MG63 (cell line): ENCODE results near the gene EIF5B. TPM values are rescaled to one million over a fixed set of nuclear protein-coding genes. Genes with fewer than 3 reads are reported as not detected.
"Not testable (repeated sequence)": the region's sequence is repeated elsewhere in the genome, so short reads cannot be mapped to it uniquely, and the experiment has no call there.

ENCODE experiments used
- DNase-seq: peaks from one replicate; pipeline ENCODE4 v3.0.0-alpha.2; 2020
- H3K27me3 ChIP-seq: fragments of 250-450 bp; sonication (Bioruptor Pico); 2 replicates; pipeline ENCODE4 v1.5.1; 2020; ENCODE audit warnings: mild to moderate bottlenecking, moderate library complexity
- H3K36me3 ChIP-seq: fragments of 250-450 bp; sonication (Bioruptor Pico); 2 replicates; pipeline ENCODE4 v1.5.1; 2020; ENCODE audit warnings: mild to moderate bottlenecking, moderate library complexity
- H3K4me3 ChIP-seq: fragments of 250-450 bp; sonication (Bioruptor Pico); 2 replicates; pipeline ENCODE4 v1.5.1; 2020; ENCODE audit warnings: mild to moderate bottlenecking, moderate library complexity
- H3K9me3 ChIP-seq: fragments of 250-450 bp; sonication (Bioruptor Pico); 2 replicates; pipeline ENCODE4 v1.5.1; 2020; ENCODE audit warnings: mild to moderate bottlenecking, moderate library complexity
- total RNA-seq: library from RNA; depleted of rRNA; stranded (reverse); fragments of >200 nt; shearing (Covaris generic); gene quantifications from 2 replicates; pipeline ENCODE4 v1.2.3, GENCODE V29; 2014; ENCODE audit warnings: low replicate concordance; rRNA removed

Gene EIF5B, protein sequence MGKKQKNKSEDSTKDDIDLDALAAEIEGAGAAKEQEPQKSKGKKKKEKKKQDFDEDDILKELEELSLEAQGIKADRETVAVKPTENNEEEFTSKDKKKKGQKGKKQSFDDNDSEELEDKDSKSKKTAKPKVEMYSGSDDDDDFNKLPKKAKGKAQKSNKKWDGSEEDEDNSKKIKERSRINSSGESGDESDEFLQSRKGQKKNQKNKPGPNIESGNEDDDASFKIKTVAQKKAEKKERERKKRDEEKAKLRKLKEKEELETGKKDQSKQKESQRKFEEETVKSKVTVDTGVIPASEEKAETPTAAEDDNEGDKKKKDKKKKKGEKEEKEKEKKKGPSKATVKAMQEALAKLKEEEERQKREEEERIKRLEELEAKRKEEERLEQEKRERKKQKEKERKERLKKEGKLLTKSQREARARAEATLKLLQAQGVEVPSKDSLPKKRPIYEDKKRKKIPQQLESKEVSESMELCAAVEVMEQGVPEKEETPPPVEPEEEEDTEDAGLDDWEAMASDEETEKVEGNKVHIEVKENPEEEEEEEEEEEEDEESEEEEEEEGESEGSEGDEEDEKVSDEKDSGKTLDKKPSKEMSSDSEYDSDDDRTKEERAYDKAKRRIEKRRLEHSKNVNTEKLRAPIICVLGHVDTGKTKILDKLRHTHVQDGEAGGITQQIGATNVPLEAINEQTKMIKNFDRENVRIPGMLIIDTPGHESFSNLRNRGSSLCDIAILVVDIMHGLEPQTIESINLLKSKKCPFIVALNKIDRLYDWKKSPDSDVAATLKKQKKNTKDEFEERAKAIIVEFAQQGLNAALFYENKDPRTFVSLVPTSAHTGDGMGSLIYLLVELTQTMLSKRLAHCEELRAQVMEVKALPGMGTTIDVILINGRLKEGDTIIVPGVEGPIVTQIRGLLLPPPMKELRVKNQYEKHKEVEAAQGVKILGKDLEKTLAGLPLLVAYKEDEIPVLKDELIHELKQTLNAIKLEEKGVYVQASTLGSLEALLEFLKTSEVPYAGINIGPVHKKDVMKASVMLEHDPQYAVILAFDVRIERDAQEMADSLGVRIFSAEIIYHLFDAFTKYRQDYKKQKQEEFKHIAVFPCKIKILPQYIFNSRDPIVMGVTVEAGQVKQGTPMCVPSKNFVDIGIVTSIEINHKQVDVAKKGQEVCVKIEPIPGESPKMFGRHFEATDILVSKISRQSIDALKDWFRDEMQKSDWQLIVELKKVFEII
- 3.6 and 4.7 TPM in 2 replicates for total RNA-seq

DNA sequence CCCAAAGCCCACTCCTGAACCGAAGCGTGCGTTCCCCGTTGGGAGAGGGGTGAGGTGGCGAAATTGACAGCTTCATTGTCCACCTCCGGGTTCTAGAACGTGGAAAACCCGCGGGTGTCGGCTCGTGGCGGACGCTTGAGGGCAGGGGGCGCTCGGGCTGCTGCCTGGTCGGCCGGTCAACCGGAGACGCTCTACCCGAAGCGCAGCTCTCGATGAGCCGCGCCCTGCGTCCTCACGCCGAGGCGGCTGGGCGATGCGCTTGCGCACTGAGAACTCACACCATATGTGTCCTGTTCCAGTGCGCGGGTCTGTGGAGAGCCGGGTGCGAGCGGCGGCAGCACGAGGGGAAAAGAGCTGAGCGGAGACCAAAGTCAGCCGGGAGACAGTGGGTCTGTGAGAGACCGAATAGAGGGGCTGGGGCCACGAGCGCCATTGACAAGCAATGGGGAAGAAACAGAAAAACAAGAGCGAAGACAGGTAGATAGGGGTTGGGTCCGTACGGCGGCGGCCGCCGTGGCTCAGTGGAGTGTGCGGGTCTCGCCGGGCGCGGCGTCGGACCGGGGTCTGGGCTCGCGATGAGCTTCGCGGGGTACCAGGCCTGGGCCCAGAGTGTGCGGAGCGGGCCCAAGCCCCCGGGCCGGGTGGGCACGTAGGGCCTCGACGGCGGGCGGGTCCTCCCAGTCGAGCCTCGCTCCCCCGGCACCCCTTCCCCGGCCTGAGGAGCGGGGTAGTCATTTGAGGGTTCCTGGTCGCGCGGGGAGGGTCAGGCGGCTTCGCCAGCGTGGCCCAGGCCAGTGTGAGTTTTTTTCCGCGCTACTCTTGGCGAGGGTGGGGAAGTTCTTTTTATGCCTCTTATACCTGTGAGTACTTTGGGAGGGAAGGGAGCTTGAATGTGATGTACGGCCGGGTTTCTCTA is at the start of gene EIF5B:
Gene EIF5B (plus strand): TSS at position 277 of the 916 bp plus-strand sequence. CDS start 166 bp downstream, at position 443.
- Histone ChIP-seq H3K9me3 (no peaks in the 10 kb centered on the region), H3K36me3 (peaks cover 19% of the 10 kb centered on the region), H3K4me3 (peak within 1 kb of the TSS; percentile 92), H3K27me3 (no peaks in the 10 kb centered on the region)
- DNase-seq = peak; percentile 95

DNA sequence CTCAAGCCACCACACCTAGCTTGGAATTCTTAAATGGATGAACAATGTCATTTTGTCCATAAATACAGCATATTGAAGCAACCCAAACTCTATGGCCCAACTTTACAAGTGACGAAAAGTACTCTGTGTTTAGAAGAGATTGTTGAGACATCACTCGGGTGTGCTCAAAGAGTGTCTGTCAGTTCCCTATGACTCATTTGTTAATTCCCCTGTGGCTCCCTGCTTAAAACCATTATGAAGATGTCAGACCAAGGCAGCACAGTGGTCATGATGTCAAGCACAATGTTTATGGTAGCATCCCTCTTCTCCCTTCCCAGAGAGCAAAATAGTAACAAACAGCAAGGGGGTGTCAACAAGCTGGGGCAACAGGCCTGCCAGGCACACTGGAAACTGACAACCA is 39.2 kb upstream of the EIF5B start:
- Histone ChIP-seq H3K36me3 (no peaks in the 10 kb centered on the region), H3K27me3 (no peaks in the 10 kb centered on the region), H3K4me3 (no peak overlapping the region), H3K9me3 (no peaks in the 10 kb centered on the region)
- no peak for DNase-seq

DNA sequence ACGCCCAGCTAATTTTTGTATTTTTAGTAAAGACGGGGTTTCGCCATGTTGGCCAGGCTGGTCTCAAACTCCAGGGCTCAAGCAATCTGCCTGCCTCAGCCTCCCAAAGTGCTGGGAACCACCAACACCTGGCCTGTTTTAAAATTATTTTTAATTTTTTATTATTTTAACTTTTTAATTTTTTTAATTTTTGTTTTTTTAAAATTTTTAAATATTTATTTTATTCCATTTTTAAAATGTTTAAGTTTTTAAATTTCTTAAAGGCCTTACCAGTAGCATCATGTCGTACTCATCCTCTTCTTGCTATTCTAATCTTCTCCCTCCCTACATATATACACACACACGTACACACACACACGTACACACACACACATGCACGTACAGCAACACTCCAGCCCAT is 37.6 kb upstream of the EIF5B start:
- Histone ChIP-seq H3K4me3 (no peak overlapping the region), H3K27me3 (no peaks in the 10 kb centered on the region), H3K9me3 (no peaks in the 10 kb centered on the region), H3K36me3 (no peaks in the 10 kb centered on the region)
- DNase-seq = no peak

DNA sequence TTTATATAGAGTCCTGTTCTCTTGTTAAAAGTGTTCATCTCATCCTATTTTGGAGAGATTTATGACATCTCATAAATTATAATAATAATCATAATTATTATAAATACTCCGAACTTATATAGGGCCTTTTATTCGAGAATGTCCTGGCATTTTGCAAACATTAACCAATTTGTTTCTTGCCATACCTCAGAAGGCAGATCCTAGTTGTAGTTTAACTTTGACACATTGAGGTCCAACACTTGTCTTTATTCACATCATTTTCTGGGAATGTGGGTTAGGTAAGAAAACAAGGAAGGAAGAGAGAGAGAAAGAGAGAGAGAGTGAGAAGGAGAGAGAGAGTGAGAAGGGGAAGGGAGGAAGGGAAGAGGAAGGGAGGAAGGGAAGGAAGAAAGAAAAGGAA is 36.1 kb upstream of the EIF5B start, which contains the start of gene LYG1:
Gene LYG1 (minus strand): TSS at position 101 of the 400 bp plus-strand sequence. CDS start 5,527 bp downstream, outside the sequence.
- DNase-seq, H3K9me3 ChIP-seq, H3K4me3 ChIP-seq, H3K27me3 ChIP-seq, H3K36me3 ChIP-seq: not testable (repeated sequence)

DNA sequence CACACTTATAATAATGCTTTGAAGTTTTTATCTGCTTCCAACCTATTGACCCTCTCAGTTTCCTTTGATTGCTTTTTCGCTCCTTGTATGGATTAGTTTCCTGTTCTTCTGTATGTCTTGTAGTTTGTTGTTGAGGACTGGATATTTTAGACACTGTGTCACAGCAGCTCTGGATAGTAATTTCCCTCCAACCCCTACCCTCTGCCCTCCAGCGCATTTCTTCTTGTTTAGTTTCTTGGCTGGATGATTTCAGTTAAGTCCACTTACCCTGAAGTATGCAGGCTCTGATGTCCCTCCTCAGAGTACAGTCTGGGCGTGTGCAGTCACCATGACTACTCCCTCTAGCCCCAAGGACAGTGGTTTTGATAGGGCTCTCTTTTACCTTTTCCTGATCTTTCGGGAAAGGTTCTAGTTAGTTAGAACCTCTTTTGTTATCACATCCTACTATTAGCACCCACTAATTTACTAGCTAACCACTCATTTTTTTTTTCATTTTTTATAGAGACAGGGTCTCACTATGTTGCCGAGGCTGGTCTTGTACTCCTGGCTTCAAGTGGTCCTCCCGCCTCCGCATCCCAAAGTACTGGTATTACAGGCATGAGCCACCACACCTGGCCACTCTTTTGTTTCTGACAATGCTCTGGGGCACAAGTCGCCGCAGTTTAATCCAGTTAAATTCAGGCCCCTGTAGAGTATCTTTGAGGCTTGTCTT is 19.9 kb upstream of the EIF5B start:
- H3K9me3 ChIP-seq = no peaks in the 10 kb centered on the region
- H3K36me3 ChIP-seq = peaks cover 48% of the 10 kb centered on the region
- H3K27me3 ChIP-seq = no peaks in the 10 kb centered on the region
- no peak overlapping the region for H3K4me3 ChIP-seq
- no peak for DNase-seq

DNA sequence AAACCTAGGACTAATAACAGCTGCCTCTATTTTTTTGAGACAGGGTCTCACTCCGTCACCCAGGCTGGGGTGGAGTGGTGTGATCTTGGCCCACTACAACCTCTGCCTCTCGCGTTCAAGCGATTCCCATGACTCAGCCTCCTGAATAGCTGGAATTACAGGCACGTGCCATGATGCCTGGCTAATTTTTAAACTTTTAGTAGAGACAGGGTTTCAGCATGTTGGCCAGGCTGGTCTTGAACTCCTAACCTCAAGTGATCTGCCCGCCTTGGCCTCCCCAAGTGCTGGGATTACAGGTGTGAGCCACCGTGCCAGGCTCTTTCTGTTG is 19.4 kb upstream of the EIF5B start:
- H3K27me3 ChIP-seq, DNase-seq, H3K4me3 ChIP-seq, H3K9me3 ChIP-seq: not testable (repeated sequence)
- H3K36me3 ChIP-seq = peaks cover 52% of the 10 kb centered on the region

DNA sequence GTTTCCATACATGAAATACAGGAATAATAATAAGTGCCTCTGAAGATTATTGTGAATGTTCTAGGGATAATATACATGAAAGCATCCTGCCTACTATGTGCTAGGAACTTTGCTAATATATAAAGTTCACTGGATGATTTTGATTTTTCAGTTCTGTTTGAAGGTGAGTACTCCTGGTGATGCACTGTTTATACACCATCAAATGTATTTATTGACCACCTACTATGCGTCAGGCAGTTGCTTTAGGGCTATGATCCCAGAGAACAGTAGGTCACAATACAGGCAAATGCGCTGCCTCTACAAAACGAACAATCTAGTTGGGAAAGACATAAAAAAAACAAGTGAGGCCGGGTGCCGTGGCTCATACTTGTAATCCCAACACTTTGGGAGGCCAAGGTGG is 11.8 kb upstream of the EIF5B start:
- Histone ChIP-seq H3K27me3 (no peaks in the 10 kb centered on the region), H3K36me3 (peaks cover 79% of the 10 kb centered on the region), H3K9me3 (no peaks in the 10 kb centered on the region), H3K4me3 (no peak overlapping the region)
- no peak for DNase-seq

DNA sequence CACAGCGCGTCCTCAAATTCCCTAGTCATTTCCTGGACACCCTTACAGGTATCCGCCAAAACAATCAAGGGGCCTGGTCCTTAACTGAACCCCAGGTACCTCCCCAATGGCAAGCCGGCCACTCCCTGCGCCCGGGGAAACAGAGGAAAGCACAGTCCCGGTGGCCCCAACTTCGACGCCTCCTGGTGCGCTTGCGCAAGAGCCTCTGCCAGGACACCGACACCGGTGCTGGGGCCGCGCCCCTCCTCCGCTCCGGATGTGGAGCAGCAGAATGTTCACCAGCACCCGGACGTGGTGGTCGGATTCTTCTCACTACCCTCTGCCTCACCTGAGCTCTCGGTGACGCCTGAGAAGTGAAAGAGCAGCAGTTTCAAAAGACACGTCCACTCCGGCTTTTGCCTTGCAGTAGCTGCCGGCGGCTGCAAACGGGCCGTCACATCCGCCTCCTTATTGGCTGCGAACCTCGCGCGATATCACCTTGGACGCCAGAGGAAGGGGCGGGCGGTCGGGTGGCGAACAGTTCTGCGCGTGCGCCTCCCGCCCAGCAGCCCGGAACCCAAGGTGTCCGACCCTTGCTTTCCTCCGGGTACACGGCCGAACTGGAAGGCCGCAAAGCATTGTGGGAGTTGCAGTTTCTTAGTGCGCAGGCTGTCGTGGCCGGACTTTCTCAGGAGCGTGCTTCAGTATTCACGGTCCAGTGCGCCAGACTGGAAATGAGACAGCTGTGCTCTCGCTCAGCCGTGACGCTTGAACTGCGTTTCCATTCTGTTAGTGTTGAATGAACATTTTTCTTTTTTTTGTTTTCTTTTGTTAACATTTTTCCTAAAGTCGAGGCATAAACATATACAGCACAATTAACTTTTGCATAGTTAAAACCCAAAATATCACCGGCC is 1.0 kb upstream of the EIF5B start, which contains the start of gene TXNDC9:
Gene TXNDC9 (minus strand): TSS at position 423 of the 893 bp plus-strand sequence. CDS start 3,123 bp downstream, outside the sequence.
- no peaks in the 10 kb centered on the region for H3K27me3 ChIP-seq
- DNase-seq = peak; percentile 98
- H3K9me3 ChIP-seq = no peaks in the 10 kb centered on the region
- peak within 1 kb of the TSS; percentile 92 for H3K4me3 ChIP-seq
- peaks cover 28% of the 10 kb centered on the region for H3K36me3 ChIP-seq

DNA sequence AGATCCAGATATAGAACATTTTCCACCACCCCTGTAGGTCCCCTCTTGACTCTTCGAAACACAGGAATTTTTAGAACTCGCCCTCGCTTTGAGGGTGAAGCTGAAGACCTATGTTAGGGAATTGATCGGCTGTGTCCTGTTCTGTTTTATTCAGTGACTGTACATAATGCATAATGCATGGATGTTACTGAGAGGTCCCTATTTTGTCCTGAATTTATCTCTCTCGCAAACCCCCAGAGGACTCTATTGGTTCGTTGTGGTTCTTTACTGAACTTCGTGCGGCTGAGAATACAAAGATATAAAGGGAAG is 431 bp upstream of the EIF5B start:
- peak overlapping the region; percentile 92 for H3K4me3 ChIP-seq
- no peaks in the 10 kb centered on the region for H3K27me3 ChIP-seq
- no peak for DNase-seq
- H3K36me3 ChIP-seq = peaks cover 25% of the 10 kb centered on the region
- H3K9me3 ChIP-seq = no peaks in the 10 kb centered on the region

DNA sequence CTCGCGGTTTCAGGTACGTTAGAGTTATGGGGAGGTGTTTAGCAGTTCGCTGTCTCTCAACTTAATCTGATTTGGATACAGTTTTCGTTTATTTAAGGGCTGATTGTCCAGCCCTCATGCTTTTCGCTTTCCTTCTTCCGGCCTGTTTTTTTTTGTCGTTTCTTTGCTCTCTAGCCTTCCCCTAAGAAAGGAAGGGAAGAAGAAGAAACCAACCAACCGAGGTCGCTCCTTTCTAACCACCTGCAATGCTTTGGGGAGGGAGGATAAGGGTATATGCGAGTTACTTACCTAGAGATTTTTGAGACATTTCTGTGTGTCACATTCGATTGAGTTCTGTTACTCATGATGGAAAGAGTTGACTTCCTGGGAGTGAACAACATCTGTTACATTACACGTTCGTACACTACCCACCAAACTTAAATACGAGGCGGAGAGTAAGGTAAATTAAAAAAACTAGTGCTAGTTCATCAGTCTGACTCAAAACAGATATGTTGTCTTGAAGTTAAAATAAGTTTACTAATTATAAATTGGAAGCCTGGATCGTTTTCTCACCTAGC is 918 bp downstream of the EIF5B start:
- H3K27me3 ChIP-seq = no peaks in the 10 kb centered on the region
- H3K9me3 ChIP-seq = no peaks in the 10 kb centered on the region
- DNase-seq = no peak
- peak overlapping the region; percentile 92 for H3K4me3 ChIP-seq
- H3K36me3 ChIP-seq = peaks cover 13% of the 10 kb centered on the region

DNA sequence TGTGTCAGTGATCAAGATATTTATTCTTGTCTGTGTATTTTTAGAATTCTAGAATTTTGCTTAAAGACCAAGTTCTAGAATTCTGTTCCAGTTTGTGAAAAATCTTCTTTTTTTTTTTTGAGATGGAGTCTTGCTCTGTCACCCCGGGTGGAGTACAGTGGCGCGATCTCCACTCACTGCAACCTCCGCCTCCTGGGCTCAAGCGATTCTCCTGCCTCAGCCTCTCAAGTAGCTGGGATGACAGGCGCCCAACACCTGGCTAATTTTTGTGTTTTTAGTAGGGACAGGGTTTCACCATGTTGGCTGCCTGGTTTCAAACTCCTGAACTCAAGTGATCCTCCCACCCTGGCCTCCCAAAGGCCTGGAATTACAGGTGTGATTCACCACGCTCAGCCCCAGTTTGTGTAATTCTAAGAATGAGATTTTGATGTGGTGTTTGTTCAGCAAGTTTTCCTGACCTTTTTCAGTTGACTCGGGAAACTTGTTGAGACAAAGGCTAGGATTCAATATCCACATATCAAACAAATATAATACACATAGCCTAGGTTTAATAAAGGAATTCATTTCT is 3.6 kb downstream of the EIF5B start:
- H3K27me3 ChIP-seq = no peaks in the 10 kb centered on the region
- no peak for DNase-seq
- no peak overlapping the region for H3K4me3 ChIP-seq
- H3K36me3 ChIP-seq = peaks cover 5% of the 10 kb centered on the region
- no peaks in the 10 kb centered on the region for H3K9me3 ChIP-seq

DNA sequence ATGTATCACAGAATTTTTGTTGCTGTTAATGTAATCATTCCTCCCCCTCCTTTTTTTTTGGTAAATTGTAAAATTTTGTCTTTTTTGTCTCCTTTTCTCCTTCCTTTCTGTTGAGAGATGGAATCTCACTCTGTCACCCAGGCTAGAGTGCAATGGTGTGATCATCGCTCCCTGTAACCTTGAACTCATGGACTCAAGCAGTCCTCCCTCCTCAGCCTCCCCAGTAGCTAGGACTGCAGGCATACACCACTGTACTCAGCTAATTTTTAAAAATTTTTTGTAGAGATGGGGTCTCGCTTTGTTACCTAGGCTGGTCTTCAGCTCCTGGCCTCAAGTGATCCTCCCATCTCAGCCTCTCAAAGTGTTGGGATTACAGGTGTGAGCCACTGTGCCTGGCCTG is 5.3 kb downstream of the EIF5B start:
- no peaks in the 10 kb centered on the region for H3K27me3 ChIP-seq
- no peak for DNase-seq
- peaks cover 5% of the 10 kb centered on the region for H3K36me3 ChIP-seq
- no peak overlapping the region for H3K4me3 ChIP-seq
- H3K9me3 ChIP-seq = no peaks in the 10 kb centered on the region

DNA sequence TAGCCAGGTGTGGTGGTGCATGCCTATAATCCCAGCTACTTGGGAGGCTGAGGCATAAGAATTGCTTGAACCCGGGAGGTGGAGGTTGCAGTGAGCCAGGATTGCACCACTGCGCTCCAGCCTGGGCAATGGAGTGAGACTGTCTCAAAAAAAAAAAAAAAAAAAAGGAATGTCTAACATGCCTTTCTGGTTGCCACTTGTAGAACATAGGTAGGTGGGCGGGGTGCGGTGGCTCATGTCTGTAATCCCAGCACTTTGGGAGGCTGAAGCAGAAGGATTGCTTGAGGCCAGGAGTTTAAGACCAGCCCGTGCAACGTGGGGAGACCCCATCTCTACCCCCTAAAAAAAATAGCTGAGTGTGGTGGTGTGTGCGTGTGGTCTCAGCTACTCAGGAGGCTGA is 8.3 kb downstream of the EIF5B start:
- not testable (repeated sequence) for DNase-seq, H3K27me3 ChIP-seq, H3K36me3 ChIP-seq, H3K4me3 ChIP-seq, H3K9me3 ChIP-seq

DNA sequence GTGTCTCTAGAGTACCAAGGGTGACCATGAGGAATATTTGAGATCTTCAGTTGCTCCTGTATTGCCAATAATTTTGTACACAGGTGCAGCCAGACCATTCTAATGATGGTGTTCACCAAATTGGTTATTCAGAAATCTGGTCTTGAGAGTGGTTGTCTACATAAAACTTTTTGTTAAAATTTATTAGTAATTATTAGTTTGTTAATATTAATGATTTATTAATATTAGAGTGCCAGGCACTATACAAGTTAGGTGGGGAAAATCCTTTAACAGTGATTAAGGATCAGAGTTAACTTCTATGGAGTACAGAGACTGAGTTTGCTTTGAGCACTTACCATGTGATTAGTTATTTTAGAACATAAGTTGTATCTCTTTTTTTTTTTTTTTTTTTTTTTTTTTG is 9.0 kb downstream of the EIF5B start:
- Histone ChIP-seq H3K4me3 (no peak overlapping the region), H3K27me3 (no peaks in the 10 kb centered on the region), H3K9me3 (no peaks in the 10 kb centered on the region), H3K36me3 (no peaks in the 10 kb centered on the region)
- no peak for DNase-seq
